ENCODE measurements around the gene MAPKAP1.

Gene MAPKAP1

DNA sequence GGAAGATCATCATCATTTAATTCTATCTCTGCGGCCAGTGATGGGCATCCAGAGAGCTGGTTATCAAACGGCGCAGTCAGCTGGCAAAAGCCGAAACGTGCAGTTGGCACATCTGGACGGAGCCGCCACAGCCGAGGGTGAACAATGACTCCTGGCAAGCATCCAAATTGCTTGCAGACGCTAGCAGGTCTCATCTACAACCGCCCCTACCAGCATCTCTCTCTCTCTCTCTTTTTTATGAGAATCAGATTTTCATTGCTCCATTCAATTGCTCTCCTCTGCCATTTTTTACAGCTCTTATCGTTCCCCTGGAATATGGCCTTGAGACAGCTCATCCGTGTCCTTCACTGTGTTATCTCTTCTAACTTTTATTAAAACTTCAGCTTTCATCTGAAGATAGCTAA lies 165.2 kb downstream of the MAPKAP1 start:
- in situ Hi-C loops (cut with HindIII; ENCODE audit: low pct_ligation_motif_present, low sequenced_read_pairs): no loop called here
- no peak for TF ChIP-seq CTCF (IDR thresholded peaks at IDR 0.05; ENCODE audit: low read depth, low read length, missing control alignments)
- no peak for DNase-seq
- Histone ChIP-seq H3K36me3 (replicated peaks) (no peaks in the 10 kb centered on the region), H3K27ac (no peak overlapping the region), H3K27me3 (replicated peaks) (no peaks in the 10 kb centered on the region), H3K4me3 (ENCODE audit: low read depth, low read length) (no peak overlapping the region)

GRCh38 chr9:125540497-125540896 lies 166.5 kb downstream of the MAPKAP1 start:
- no peak overlapping the region for H3K27ac ChIP-seq
- in situ Hi-C loops (cut with HindIII; ENCODE audit: low pct_ligation_motif_present, low sequenced_read_pairs): no loop called here
- H3K27me3 ChIP-seq (replicated peaks): no peaks in the 10 kb centered on the region
- H3K36me3 ChIP-seq (replicated peaks): no peaks in the 10 kb centered on the region
- no peak overlapping the region for H3K4me3 ChIP-seq (ENCODE audit: low read depth, low read length)
- no peak for DNase-seq
- TF ChIP-seq CTCF (IDR thresholded peaks at IDR 0.05; ENCODE audit: low read depth, low read length, missing control alignments): no peak

DNA sequence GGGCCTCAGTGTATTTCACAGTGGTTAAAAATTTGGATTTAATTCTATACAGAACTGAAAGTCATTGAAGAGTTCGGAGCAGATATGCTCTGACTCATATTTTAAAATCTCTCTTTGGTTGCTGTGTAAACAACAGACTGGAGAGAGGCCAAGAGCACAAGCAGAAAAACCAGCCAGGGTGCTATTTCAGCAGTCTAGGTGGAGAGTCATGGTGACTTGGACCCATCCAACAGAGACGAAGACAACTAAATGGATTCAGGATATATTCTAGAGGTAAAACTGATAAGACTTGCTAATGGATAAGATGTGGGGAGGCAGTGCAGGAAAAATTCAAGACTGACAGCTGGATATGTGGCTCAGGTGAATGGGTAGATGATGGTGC lies 168.9 kb downstream of the MAPKAP1 start:
- no peaks in the 10 kb centered on the region for H3K27me3 ChIP-seq (replicated peaks)
- no peak overlapping the region for H3K4me3 ChIP-seq (ENCODE audit: low read depth, low read length)
- no peaks in the 10 kb centered on the region for H3K36me3 ChIP-seq (replicated peaks)
- DNase-seq: peak; percentile 91
- H3K27ac ChIP-seq: peak overlapping the region; percentile 75
- TF ChIP-seq CTCF (IDR thresholded peaks at IDR 0.05; ENCODE audit: low read depth, low read length, missing control alignments): no peak
- in situ Hi-C loops (cut with HindIII; ENCODE audit: low pct_ligation_motif_present, low sequenced_read_pairs): no loop called here

GRCh38 chr9:125537442-125538091 lies 169.4 kb downstream of the MAPKAP1 start:
- Histone ChIP-seq H3K4me3 (ENCODE audit: low read depth, low read length) (no peak overlapping the region), H3K27me3 (replicated peaks) (no peaks in the 10 kb centered on the region), H3K27ac (peak overlapping the region; percentile 75), H3K36me3 (replicated peaks) (no peaks in the 10 kb centered on the region)
- DNase-seq: no peak
- TF ChIP-seq CTCF (IDR thresholded peaks at IDR 0.05; ENCODE audit: low read depth, low read length, missing control alignments): no peak
- in situ Hi-C loops (cut with HindIII; ENCODE audit: low pct_ligation_motif_present, low sequenced_read_pairs): no loop called here

- peak overlapping the region; percentile 75 for H3K27ac ChIP-seq
- no peak for TF ChIP-seq CTCF (IDR thresholded peaks at IDR 0.05; ENCODE audit: low read depth, low read length, missing control alignments)
- no peak for DNase-seq
- no peaks in the 10 kb centered on the region for H3K27me3 ChIP-seq (replicated peaks)
- H3K36me3 ChIP-seq (replicated peaks): no peaks in the 10 kb centered on the region
- in situ Hi-C loops (cut with HindIII; ENCODE audit: low pct_ligation_motif_present, low sequenced_read_pairs): no loop called here
- H3K4me3 ChIP-seq (ENCODE audit: low read depth, low read length): no peak overlapping the region
Measured at GRCh38 chr9:125536776-125537175, 170.2 kb downstream of the MAPKAP1 start.

DNA sequence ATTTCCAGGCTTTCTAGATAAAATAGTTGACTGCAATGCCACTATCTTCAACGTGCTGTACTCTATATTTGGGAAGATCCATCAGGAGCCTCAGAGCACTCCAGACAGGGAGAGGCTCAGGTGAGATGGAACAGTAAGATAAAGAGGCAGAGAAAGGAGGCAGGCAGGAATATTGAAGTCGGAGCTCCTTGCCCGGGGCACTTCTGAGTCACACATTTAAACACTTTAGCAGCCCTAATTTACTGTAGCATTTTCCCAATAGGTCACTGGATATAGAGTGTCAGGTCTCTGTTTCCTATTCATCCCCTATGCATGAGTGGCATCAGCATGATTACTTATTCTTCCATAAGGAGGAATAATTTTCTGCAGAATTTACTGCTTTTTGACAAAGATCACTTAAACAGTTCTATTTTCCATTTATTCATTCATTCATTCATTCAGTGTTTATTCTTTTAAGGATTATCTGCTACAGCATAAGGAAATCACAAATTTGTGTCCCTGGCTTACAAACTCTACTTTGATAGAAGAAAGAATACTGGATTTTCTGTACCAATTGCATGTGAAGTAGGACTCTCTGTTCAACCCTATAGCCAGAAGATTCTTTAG lies 170.7 kb downstream of the MAPKAP1 start:
- Histone ChIP-seq H3K27ac (no peak overlapping the region), H3K4me3 (ENCODE audit: low read depth, low read length) (no peak overlapping the region), H3K27me3 (replicated peaks) (no peaks in the 10 kb centered on the region), H3K36me3 (replicated peaks) (no peaks in the 10 kb centered on the region)
- DNase-seq: no peak
- in situ Hi-C loops (cut with HindIII; ENCODE audit: low pct_ligation_motif_present, low sequenced_read_pairs): no loop called here
- TF ChIP-seq CTCF (IDR thresholded peaks at IDR 0.05; ENCODE audit: low read depth, low read length, missing control alignments): no peak
